ENCODE measurements around the gene DPYSL4. TPM values are rescaled to one million over a fixed set of nuclear protein-coding genes. Genes with fewer than 3 reads are reported as not detected.
"Not testable (repeated sequence)": the region's sequence is repeated elsewhere in the genome, so short reads cannot be mapped to it uniquely, and the experiment has no call there.

DPYSL4 gene
- total RNA-seq, 2 donors from 2014 or later: 6.5 to 19.2 TPM

DNA sequence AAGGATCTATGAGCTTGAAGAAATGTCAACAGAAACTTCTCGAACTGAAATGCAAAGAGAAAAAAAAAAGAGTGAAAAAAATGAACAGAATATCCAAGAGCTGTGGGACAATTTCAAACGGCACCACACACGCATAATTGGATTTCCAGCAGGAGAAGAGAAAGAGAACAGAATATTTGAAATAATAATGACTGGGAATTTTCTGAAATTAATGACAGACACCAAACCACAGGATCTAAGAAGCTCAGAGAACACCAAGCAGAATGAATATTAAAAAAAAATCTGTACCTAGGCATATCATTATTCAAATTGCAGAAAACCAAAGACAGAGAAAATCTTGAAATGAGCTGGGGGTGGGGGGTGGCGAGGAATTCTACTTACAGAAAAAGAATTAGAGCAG lies 27.2 kb downstream of the DPYSL4 start:
- Mint-ChIP-seq H3K9me3 (peaks cover 3% of the 10 kb centered on the region), H3K27ac (no peak overlapping the region), H3K4me3 (no peak overlapping the region), H3K4me1 (ENCODE audit: low read depth in 2 of 2) (no peaks in the 10 kb centered on the region), H3K36me3 (peaks cover 20% of the 10 kb centered on the region), H3K27me3 (no peaks in the 10 kb centered on the region)
- ATAC-seq (no peak), DNase-seq (ENCODE audit: low spot score) (no peak)

DNA sequence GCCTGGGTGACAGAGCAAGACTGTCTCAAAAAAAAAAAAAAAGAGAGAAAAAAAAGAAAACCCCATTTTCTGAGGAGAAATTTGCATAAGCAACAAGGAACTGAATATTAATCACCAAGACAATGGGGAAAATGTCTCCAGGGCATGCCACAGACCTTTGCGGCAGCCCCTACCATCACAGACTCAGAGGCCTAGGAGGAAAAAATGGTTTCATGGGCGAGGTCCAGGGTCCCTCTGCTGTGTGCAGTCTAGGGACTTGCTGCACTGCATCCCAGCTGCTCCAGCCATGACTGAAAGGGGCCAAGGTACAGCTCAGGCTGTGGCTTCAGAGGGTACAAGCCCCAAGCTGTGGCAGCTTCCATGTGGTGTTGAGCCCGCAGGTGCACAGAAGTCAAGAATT lies 29.7 kb downstream of the DPYSL4 start:
- H3K27me3 Mint-ChIP-seq; H3K4me1 Mint-ChIP-seq (ENCODE audit: low read depth in 2 of 2); H3K27ac Mint-ChIP-seq; DNase-seq (ENCODE audit: low spot score); ATAC-seq; H3K9me3 Mint-ChIP-seq; H3K4me3 Mint-ChIP-seq: not testable (repeated sequence)
- H3K36me3 Mint-ChIP-seq: peaks cover 20% of the 10 kb centered on the region

DNA sequence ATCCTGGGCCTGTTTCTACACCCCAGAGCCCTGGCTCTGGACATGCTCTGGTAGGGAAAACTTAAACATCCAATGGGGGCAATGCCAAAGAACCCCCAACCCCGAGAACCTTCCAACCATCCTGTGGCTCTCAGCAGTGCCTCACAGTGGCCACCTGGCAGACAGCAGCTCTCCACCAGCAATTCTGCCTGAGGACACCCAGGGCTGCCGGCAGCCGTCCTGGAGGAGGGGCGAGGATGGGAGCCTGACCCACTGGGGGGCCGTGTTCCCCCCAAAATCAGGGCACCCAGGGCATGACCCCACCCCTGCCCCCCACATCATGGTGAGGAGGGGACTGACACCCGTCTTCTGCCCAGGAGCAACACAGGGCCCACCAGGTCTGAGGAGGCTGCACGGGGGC lies 32.7 kb downstream of the DPYSL4 start:
- Mint-ChIP-seq H3K4me1 (ENCODE audit: low read depth in 2 of 2) (no peaks in the 10 kb centered on the region), H3K27me3 (no peaks in the 10 kb centered on the region)
- ATAC-seq: no peak

DNA sequence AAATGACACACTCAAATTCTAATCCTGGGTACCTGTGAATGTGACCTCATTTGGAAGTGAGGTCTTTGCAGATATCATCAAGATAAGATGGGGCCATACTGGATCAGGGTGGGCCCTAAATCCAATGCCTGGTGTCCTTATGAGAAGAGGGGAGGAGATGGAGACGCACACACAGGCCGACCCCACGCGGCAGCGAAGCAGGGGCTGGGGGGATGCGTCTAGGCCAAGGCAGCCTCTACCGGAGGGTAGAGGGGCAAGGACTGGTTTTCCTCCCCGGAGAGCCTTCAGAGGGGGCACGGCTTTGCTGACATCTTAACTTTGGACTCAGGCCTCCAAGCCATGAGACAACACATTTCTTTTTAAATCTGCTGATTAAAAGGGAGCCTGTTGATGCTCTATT lies 33.3 kb downstream of the DPYSL4 start:
- Mint-ChIP-seq H3K27me3 (no peaks in the 10 kb centered on the region), H3K36me3 (peaks cover 12% of the 10 kb centered on the region), H3K27ac (no peak overlapping the region), H3K9me3 (no peaks in the 10 kb centered on the region), H3K4me1 (ENCODE audit: low read depth in 2 of 2) (no peaks in the 10 kb centered on the region), H3K4me3 (no peak overlapping the region)
- no peak for ATAC-seq
- no peak for DNase-seq (ENCODE audit: low spot score)

More for the DNA sequence above, 32.7 kb downstream of the DPYSL4 start:
- Mint-ChIP-seq H3K9me3 (no peaks in the 10 kb centered on the region), H3K27ac (no peak overlapping the region), H3K36me3 (peaks cover 12% of the 10 kb centered on the region), H3K4me3 (no peak overlapping the region)
- DNase-seq (ENCODE audit: low spot score): no peak

DNA sequence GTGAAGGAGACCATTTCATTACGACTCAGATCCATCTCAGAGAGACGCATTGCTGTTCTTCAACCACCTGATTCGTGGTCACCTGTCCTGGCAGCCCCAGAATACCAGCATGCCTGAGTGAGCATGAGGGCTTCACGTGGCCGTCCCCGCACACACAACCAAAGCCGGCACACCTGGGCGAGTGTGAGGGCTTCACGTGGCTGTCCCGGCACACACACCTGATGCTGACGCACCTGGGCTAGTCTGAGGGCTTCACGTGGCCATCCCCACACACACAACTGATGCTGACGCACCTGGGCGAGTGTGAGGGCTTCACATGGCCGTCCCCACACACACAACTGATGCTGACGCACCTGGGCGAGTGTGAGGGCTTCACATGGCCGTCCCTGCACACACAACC lies 34.2 kb downstream of the DPYSL4 start:
- not testable (repeated sequence) for H3K27me3 Mint-ChIP-seq; H3K4me1 Mint-ChIP-seq (ENCODE audit: low read depth in 2 of 2); H3K9me3 Mint-ChIP-seq; H3K36me3 Mint-ChIP-seq; H3K4me3 Mint-ChIP-seq; DNase-seq (ENCODE audit: low spot score); ATAC-seq; H3K27ac Mint-ChIP-seq

DNA sequence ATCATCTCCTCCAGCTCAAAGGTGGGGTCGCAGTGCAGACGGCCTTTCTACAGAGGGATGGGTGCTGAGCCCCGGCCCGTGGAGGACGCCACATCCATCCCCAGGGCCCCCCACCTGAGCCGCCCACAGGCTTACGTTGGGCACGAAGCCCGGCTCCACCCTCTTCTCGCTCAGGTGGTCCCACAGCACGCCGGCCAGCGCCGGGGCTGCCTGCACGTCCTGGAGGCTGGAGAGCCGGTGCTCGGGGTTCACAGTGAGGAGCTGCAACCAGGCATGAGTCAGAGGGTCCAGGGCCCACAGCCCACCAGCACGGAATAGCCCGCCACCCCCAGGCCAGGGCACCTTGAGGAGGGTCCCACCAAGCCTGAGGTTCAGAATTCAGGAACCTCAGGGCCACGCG lies 36.0 kb downstream of the DPYSL4 start:
- no peak for ATAC-seq
- peaks cover 6 to 7% of the 10 kb centered on the region in 2 donors for H3K4me1 Mint-ChIP-seq (ENCODE audit: low read depth in 2 of 2)
- no peak overlapping the region for H3K4me3 Mint-ChIP-seq

DNA sequence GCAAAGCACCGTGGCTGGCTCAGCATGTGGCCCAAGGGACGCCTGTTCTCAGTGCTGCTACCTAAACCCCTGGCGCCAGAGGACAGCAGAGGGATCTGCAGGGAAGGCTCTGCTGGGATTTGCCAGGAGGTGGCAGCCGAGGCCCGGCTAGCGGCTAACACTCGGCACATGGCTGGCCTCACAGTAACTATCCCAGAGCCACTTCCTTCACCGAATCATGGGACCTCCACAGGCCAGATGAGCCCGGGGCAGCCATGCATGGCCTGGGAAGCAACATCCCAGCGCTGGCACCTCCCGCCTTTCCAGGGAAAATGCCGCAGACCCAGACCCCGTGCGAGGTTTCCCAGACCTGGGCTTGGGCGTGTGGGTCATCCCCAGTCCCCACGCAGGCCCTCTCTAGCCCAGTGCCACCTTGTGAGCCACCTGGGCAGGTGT lies 36.4 kb downstream of the DPYSL4 start:
- no peaks in the 10 kb centered on the region for H3K9me3 Mint-ChIP-seq
- H3K4me3 Mint-ChIP-seq: no peak overlapping the region
- H3K4me1 Mint-ChIP-seq (ENCODE audit: low read depth in 2 of 2): peaks cover 6 to 7% of the 10 kb centered on the region in 2 donors
- no peak overlapping the region for H3K27ac Mint-ChIP-seq
- H3K36me3 Mint-ChIP-seq: peaks cover 6% of the 10 kb centered on the region
- DNase-seq (ENCODE audit: low spot score) (peak; percentile 80), ATAC-seq (peak; percentile 76 to 84)
- H3K27me3 Mint-ChIP-seq: no peaks in the 10 kb centered on the region

More for the DNA sequence above, 36.0 kb downstream of the DPYSL4 start:
- H3K9me3 Mint-ChIP-seq: no peaks in the 10 kb centered on the region
- H3K27me3 Mint-ChIP-seq: no peaks in the 10 kb centered on the region
- peaks cover 7% of the 10 kb centered on the region for H3K36me3 Mint-ChIP-seq
- no peak for DNase-seq (ENCODE audit: low spot score)
- no peak overlapping the region for H3K27ac Mint-ChIP-seq

GRCh38 chr10:132223611-132224342 lies 37.0 kb downstream of the DPYSL4 start:
- DNase-seq (ENCODE audit: low spot score) (no peak), ATAC-seq (no peak)
- no peaks in the 10 kb centered on the region for H3K27me3 Mint-ChIP-seq
- peaks cover 6% of the 10 kb centered on the region for H3K36me3 Mint-ChIP-seq
- no peaks in the 10 kb centered on the region for H3K9me3 Mint-ChIP-seq
- peaks cover 6 to 7% of the 10 kb centered on the region in 2 donors for H3K4me1 Mint-ChIP-seq (ENCODE audit: low read depth in 2 of 2)
- H3K27ac Mint-ChIP-seq: no peak overlapping the region
- no peak overlapping the region for H3K4me3 Mint-ChIP-seq

GRCh38 chr10:132224343-132225072 lies 37.8 kb downstream of the DPYSL4 start:
- H3K9me3 Mint-ChIP-seq: no peaks in the 10 kb centered on the region
- H3K36me3 Mint-ChIP-seq: peaks cover 6% of the 10 kb centered on the region

GRCh38 chr10:132225073-132225848 lies 38.5 kb downstream of the DPYSL4 start:
- H3K9me3 Mint-ChIP-seq: no peaks in the 10 kb centered on the region
- H3K36me3 Mint-ChIP-seq: peaks cover 6% of the 10 kb centered on the region
- no peak overlapping the region for H3K4me3 Mint-ChIP-seq
- ATAC-seq (no peak), DNase-seq (ENCODE audit: low spot score) (no peak)
- H3K27ac Mint-ChIP-seq: no peak overlapping the region
- peaks cover 11 to 18% of the 10 kb centered on the region in 2 donors for H3K4me1 Mint-ChIP-seq (ENCODE audit: low read depth in 2 of 2)
- no peaks in the 10 kb centered on the region for H3K27me3 Mint-ChIP-seq

More at GRCh38 chr10:132224343-132225072, 37.8 kb downstream of the DPYSL4 start:
- peaks cover 7 to 13% of the 10 kb centered on the region in 2 donors for H3K4me1 Mint-ChIP-seq (ENCODE audit: low read depth in 2 of 2)
- no peaks in the 10 kb centered on the region for H3K27me3 Mint-ChIP-seq
- H3K4me3 Mint-ChIP-seq: no peak overlapping the region
- DNase-seq (ENCODE audit: low spot score): no peak
- ATAC-seq: no peak
- H3K27ac Mint-ChIP-seq: no peak overlapping the region

DNA sequence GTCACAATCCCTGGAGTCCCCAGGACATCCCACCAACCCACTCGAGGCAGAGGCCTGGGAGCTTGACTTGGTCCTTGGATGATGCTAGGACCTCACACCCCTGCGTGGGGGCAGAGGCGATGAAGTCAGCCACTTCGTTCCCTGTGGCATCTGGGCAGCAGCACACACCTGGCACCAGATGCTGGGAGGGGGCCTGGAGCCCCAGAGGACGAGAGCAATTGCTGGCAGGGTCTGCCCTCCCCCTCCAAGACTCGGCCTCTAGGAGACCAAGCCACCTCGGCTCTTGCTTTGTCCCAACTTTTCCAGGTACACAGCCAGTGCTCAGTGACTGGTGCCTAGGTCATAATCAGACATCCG lies 39.1 kb downstream of the DPYSL4 start:
- peaks cover 13 to 18% of the 10 kb centered on the region in 2 donors for H3K4me1 Mint-ChIP-seq (ENCODE audit: low read depth in 2 of 2)
- DNase-seq (ENCODE audit: low spot score): no peak
- no peak for ATAC-seq
- H3K27ac Mint-ChIP-seq: no peak overlapping the region
- no peaks in the 10 kb centered on the region for H3K9me3 Mint-ChIP-seq
- peaks cover 6% of the 10 kb centered on the region for H3K36me3 Mint-ChIP-seq
- H3K4me3 Mint-ChIP-seq: no peak overlapping the region
- H3K27me3 Mint-ChIP-seq: no peaks in the 10 kb centered on the region

- peak overlapping the region; percentile 1 to 9 for H3K27ac Mint-ChIP-seq
- no peaks in the 10 kb centered on the region for H3K9me3 Mint-ChIP-seq
- DNase-seq (ENCODE audit: low spot score): no peak
- H3K4me3 Mint-ChIP-seq: peak overlapping the region; percentile 1
- H3K27me3 Mint-ChIP-seq: no peaks in the 10 kb centered on the region
- peaks cover 6% of the 10 kb centered on the region for H3K36me3 Mint-ChIP-seq
- no peak for ATAC-seq
- peaks cover 18 to 21% of the 10 kb centered on the region in 2 donors for H3K4me1 Mint-ChIP-seq (ENCODE audit: low read depth in 2 of 2)
These were observed 40.0 kb downstream of the DPYSL4 start for GRCh38 chr10:132226586-132227405.

- Mint-ChIP-seq H3K4me3 (no peak overlapping the region), H3K27me3 (no peaks in the 10 kb centered on the region), H3K9me3 (no peaks in the 10 kb centered on the region), H3K27ac (peak overlapping the region in 1 of 2 donors; percentile 9), H3K4me1 (ENCODE audit: low read depth in 2 of 2) (peaks cover 18 to 26% of the 10 kb centered on the region in 2 donors), H3K36me3 (peaks cover 6% of the 10 kb centered on the region)
- ATAC-seq (no peak), DNase-seq (ENCODE audit: low spot score) (no peak)
These were observed 41.2 kb downstream of the DPYSL4 start for GRCh38 chr10:132227851-132228390.
